Tongue (tissue), 2 donors: ENCODE results near the gene HOXB6. TPM values are rescaled to one million over a fixed set of nuclear protein-coding genes. Genes with fewer than 3 reads are reported as not detected.

Experiments used
- DNase-seq: peaks from one replicate; pipeline ENCODE4 v3.0.0-alpha.2; 2015
- total RNA-seq: library from RNA; depleted of rRNA; stranded (reverse); fragments of >200 nt; gene quantifications from one replicate; pipeline ENCODE4 v1.2.3, GENCODE V29; 2014

The HOXB6 gene
- total RNA-seq, 1 donor from 2014 or later = not detected

GRCh38 chr17:48634493-48635208 lies 29.9 kb upstream of the HOXB6 start:
- DNase-seq = no peak

DNA sequence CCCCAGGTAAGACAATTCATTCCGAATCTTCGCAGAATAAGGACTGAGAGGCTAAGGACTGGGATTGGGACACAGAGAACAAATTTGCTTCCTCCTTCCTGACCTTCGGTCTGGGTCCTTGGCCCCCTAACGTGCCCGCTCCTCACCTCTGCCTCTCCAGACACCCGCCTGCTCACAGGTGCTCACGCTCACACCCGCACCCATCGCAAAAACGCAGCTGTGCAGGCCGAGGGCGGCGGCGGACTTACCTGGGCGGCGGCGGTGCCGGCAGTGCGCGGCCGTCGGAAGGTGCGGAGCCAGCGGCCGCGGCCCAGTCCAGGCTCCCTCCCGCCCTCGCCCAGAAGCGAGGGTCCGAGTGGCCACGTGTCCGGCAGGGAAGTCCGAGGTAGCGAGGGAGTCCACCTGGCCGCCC lies 28.5 kb upstream of the HOXB6 start:
- DNase-seq = no peak

DNA sequence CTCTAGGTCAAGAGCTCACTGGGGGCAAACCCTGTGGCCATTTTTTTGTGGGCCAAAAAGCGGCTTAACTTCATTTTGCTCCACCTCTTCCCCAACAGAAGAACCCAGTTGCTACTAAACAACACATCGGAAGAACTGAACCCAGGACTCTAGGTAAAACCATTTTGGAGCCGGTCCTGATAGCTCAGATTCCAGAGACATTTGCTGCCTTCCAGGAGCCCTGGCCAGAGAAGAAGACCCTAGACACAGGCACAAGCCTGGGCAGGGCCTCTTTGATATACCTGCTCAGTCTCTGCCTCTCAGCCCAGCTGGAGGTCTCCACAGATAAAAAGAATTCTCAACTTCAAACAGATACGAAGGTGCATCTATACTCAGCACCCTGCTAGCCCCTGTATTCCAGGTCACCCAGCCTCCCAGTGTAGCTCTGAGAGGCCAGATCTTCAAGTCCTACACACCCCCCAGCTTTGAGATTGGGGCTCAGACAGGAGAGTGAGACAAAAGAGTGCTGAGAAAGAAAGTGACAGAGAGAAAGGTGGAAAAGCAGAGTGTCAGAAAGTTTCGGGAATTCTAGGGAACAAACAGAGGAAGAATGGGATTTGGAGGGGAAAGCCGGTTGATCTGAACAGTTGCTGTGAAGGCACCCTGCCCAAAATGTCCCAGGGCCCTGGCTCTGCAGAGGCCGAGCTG lies 27.9 kb upstream of the HOXB6 start:
- no peak for DNase-seq

DNA sequence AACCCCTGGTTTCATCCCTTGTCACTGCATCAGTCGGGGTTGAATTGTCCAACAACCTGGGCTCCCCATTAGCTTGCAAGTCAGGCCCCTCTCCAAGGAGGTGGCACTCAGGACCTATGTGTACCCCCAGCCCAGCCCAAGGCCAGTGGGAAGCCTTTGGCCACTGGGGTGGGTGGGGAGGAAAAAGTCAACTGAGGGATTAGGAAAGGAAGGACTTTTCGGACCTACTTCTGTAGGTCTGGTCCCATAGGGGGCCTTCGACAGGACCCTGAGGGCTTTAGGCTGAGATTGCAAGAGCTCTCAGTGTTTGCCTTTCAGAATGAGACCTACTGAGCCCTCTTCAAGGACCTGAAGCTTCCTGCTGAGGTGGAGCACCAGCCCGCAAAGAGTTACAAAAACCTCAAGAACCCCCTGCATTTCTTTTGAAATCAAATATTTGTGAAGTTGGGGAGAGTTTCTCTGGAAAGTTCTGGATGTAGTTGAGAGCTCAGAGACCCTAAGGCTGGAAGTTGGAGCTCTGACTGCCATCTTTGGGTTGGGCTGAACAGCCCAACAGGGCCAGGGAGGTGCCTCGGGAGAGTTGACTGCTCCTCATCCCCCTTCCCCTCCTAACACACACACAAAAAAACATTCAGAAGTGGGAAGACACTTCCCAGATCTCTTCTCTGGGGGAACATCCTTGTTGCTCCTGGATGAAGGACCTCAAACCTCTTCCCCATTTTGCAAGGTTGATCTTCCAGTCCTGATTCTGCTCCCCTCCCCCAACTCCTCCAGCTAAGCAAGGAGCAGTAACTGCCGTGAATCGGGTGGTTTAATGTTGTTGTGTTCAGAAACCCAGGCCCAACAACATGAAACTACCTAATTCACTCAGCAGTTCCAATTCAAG lies 27.1 kb upstream of the HOXB6 start:
- no peak for DNase-seq

DNA sequence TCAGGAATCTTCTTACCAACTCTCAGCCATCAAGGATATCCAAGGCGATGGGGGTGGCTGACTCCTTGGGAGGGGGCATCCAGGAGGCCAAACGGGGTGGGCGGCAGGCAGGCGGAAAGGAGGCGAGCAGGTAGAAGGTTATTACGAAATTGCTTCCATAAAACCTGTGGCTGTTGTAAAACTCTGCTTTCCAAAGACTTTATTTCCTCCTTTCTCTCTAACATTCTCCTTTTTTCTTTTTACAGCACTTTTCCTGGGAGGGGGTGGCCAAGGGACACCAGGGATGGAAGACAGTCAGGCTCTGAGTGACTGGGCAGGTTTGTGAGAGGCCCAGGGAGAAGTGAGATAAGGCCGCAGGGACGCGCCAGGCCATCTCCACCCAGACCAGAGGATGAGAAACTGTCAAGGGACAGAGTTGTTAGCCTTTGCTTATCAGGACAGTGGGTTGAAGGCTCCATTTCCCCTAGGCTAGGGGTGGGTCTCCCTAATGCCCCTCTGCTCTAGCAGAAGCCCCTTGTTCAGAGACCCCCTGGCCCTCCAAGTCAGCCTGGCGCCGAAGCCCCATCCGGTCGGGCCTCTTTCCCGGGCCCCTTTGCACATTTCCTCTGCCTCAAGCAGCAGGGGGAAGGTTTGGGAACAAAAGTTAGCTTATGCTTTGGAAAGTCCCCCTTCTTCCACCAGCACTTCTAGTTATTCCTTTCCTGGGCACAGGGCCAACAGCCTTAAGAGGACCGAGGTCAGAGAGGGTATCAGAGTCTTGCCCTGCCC lies 26.3 kb upstream of the HOXB6 start:
- DNase-seq = no peak

GRCh38 chr17:48630009-48630924 lies 25.5 kb upstream of the HOXB6 start:
- no peak for DNase-seq

- DNase-seq = no peak
Measured at GRCh38 chr17:48629411-48629759, 24.6 kb upstream of the HOXB6 start.

DNA sequence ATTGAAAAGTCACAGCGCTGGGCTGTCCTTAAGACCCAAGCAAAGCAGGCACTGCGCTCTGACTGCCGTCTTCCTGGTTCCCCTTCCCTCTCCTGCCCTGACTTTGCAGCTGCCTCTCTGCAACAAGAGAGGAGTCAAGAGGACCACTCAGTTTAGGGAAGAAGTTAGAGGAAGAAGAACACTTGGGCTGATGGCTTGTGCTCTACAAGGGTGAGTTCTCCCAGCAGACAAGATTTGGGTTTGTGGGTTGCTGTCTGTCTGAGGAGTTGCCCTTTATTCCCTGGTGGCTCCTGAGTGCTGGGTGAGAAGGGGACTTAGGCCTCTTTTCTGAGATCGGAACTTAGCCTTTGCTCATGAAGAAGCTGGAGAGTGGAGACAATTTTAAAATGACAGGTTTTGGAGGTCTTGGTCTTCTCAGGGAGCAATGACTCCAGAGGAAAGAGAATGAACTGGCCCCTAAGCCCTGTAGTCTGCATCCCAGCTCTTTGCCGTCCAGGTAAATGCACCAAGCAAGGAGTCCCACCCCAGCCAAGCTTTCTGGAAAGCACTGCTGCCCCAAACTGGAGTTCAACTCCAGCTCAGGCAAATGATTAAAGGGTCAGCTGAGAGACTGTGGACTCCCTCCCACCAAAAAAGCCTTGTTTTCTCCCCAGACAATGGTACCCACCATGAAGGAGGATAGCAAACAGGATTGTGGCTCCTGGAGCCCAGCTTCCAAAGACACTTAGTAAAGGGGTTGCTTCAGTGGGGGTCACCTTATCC lies 24.0 kb upstream of the HOXB6 start:
- DNase-seq = no peak

GRCh38 chr17:48627623-48628521 lies 23.1 kb upstream of the HOXB6 start:
- DNase-seq = no peak

DNA sequence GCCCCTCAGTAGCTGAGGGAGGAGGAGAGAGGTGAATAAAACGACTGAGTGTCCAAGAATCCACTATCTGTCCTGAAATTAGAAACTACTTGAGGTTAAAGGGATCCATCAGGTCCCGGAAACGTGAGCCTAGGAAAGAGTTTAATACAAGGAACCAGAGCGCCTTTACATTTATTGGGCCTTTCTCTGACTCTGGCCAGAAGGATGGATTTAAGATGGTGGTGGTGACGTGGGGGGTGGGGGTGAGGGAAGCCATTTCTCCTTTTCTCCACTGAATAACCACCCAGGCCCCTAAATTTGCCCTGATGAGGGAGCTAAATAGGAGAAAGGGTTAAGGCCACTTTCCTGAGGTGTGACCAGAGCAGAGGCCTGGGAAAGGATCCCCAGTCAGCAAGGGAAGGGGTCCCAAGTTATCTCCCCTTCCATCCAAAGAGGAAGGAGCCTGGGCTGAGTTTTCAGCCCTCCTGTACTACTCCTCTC lies 22.4 kb upstream of the HOXB6 start:
- DNase-seq = no peak

DNA sequence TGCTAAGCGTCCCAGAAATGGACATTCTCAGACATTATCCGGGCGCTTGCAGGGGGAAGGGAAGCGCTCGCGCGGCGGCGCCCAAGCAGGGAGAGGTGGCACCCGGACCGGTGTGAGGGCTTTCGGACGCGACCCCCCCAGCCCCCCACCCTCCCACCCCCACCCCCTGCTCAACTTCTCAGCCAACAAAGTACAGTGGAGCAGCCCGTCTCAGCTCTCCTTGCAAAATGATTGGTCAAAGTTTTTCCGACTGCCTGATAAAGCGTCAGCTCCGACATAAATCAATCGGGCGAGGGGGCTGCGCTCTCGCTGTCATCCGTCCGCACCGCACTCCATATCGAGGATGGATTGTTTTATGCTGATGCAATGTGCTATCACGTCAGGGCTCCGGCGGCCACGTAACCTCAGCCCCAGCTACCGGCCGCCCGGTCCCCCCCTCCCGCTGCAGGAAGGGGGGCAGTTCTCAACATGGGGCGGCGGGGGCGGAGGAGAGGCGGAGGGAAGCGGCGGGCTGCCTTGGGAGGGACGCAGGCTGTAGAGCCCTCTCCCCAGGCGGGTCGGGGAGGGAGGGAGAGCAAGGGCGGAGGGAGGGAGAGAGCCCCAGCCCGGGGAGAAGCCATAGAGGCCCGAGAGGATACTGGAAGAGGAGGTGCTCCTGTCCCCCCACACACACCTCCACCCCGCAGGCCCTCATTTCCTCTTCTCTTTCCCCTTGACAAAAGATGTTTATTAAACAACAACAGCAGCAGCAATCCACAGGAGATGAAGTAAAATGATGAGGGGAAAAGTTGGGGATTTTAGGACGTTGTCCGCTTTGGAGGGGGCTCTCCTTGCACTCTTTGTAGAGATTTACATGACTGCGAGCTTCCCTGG lies 21.7 kb upstream of the HOXB6 start, which contains the start of gene HOXB9:
Gene HOXB9 (minus strand): TSS at position 114 of the 873 bp plus-strand sequence. CDS start 89 bp downstream, at position 25.
- no peak for DNase-seq

DNA sequence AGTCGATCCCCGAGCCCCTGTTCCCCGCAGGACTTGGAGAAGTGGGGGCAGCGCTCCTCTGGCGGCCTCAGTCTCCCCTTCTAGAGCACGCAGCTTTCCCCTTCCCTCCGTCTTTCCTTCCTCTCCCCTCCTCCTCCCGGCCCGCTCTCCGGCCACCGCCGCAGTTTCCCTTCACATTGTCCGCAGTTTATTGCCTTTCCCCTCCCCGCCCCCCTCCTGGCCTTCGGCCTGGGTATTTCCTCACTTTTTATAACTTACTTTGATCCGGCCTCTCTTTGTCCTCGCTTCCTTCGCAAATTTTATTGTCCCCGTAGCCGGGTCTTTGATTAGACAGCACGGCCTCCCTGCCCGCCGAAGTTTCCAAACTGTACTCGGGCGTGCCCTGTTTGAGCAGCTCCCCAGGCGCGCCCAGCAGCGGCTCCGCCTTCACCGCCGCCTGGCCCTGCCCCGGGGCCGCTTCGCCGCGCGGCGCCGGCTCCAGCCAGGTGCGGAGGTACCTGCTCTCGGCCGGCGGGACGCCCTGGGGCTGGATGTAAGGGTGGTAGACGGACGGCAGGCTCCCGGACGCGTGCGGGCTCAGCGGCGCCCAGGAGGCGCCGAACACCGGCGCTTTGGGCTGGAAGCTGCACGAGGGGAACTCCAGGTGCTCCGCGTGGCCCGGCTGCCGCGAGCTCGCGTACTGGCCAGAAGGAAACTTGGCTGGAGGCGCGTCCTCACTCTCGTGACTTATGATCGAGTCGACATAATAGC lies 20.9 kb upstream of the HOXB6 start:
- no peak for DNase-seq

- no peak for DNase-seq
Measured at GRCh38 chr17:48624544-48625494, 20.0 kb upstream of the HOXB6 start.

DNA sequence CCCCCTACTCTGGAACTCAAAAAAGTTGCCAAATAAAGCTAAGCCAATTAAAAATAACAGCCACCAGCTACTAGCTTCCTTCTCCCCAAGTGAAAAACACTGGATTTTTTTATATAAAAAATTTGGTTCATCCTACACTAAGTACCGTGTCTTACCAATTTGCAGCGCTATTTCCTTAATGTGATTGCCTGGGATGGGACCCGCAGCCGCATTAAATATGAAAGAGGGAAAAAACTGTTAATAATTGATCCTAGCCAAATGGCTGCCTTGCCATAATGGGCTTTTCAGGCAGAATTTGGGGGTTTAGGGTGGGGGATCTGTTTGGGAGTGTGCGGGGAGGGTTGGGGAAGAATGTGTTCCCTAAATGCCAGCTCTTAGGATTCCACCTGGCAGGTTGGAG lies 19.3 kb upstream of the HOXB6 start:
- DNase-seq = no peak

DNA sequence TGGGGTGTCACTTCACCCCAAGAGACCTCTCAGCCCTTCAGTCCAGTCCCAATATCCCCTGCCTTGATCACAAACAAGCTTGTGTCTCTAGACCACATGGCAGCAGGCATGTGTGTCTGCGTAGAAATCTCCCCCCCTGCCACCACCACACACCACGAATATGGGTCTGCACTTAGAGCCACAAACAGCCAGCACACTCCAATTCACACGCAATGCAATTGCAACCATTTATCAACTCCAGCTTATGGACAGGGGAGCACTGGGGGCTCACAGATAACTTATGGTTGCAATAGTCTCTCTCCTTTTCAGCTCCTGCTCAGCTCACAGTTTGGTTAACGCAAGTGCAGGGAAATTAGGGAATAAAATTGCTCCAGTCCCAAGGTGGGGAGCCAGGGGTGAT lies 18.8 kb upstream of the HOXB6 start:
- no peak for DNase-seq

DNA sequence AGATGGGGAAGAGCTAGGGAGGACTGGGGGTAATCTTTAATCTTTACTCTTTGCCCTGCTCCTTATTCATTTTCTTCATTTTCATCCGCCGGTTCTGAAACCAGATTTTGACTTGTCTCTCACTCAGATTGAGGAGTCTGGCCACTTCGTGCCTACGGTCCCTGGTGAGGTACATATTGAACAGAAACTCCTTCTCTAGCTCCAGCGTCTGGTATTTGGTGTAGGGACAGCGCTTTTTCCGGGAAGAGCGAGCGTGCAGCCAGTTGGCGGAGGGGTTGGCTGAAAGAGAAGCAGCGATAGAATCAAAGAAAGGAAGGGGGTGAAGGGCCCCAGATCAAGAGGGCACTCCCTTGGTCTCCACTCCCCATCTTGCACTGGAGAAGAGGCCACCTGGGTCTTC lies 18.1 kb upstream of the HOXB6 start:
- DNase-seq = no peak
